Activated CD4-positive, alpha-beta T cell treated with anti-CD3 and anti-CD28 coated beads for 48 hours (primary cell): Measurements from ENCODE around the gene FRRS1L.
A peak's percentile ranks its signal among the peaks of the same experiment; 100 is the strongest.

Source experiments
- DNase-seq: peaks from one replicate; pipeline ENCODE4 v3.0.0-alpha.2; 2020

FRRS1L gene

GRCh38 chr9:109172935-109173334 lies 5.9 kb upstream of the FRRS1L start:
- no peak for DNase-seq

- DNase-seq = no peak
Observed at GRCh38 chr9:109171926-109172325, 4.9 kb upstream of the FRRS1L start.

- no peak for DNase-seq
Observed at GRCh38 chr9:109168170-109168569, 1.1 kb upstream of the FRRS1L start.

GRCh38 chr9:109167716-109168115 lies 667 bp upstream of the FRRS1L start:
- no peak for DNase-seq

- DNase-seq = no peak
Observed at GRCh38 chr9:109166171-109166770, 778 bp downstream of the FRRS1L start.

GRCh38 chr9:109164042-109164441 lies 3.0 kb downstream of the FRRS1L start:
- DNase-seq = no peak

GRCh38 chr9:109163194-109163593 lies 3.9 kb downstream of the FRRS1L start:
- no peak for DNase-seq

GRCh38 chr9:109162677-109163076 lies 4.4 kb downstream of the FRRS1L start:
- DNase-seq = no peak

GRCh38 chr9:109161471-109161870 lies 5.6 kb downstream of the FRRS1L start:
- DNase-seq = no peak

- DNase-seq = no peak
Observed at GRCh38 chr9:109159583-109159982, 7.5 kb downstream of the FRRS1L start.

GRCh38 chr9:109158651-109159050 lies 8.4 kb downstream of the FRRS1L start:
- DNase-seq = no peak

GRCh38 chr9:109156708-109157107 lies 10.3 kb downstream of the FRRS1L start:
- no peak for DNase-seq

GRCh38 chr9:109150925-109151545 lies 16.0 kb downstream of the FRRS1L start:
- no peak for DNase-seq

- no peak for DNase-seq
Observed at GRCh38 chr9:109149722-109150121, 17.3 kb downstream of the FRRS1L start.

- DNase-seq = no peak
Observed at GRCh38 chr9:109149089-109149488, 18.0 kb downstream of the FRRS1L start.

GRCh38 chr9:109145051-109145450 lies 22.0 kb downstream of the FRRS1L start:
- DNase-seq = no peak

GRCh38 chr9:109143881-109144562 lies 23.0 kb downstream of the FRRS1L start:
- DNase-seq = peak; percentile 34

GRCh38 chr9:109141375-109141774 lies 25.7 kb downstream of the FRRS1L start:
- no peak for DNase-seq

GRCh38 chr9:109139851-109140250 lies 27.2 kb downstream of the FRRS1L start:
- DNase-seq = no peak

- no peak for DNase-seq
Observed at GRCh38 chr9:109138421-109138820, 28.6 kb downstream of the FRRS1L start.

GRCh38 chr9:109134167-109134578 lies 32.9 kb downstream of the FRRS1L start:
- DNase-seq = no peak

GRCh38 chr9:109133533-109133932 lies 33.5 kb downstream of the FRRS1L start:
- no peak for DNase-seq

GRCh38 chr9:109132567-109133021 lies 34.5 kb downstream of the FRRS1L start:
- no peak for DNase-seq

- no peak for DNase-seq
Observed at GRCh38 chr9:109129470-109130197, 37.4 kb downstream of the FRRS1L start.
